NCI-H146 (cell line): ENCODE results near the gene BMP3.

Source experiments
- DNase-seq: peaks from one replicate; lab custom pipeline; 2025; lab: John Stamatoyannopoulos, UW

BMP3 gene

DNA sequence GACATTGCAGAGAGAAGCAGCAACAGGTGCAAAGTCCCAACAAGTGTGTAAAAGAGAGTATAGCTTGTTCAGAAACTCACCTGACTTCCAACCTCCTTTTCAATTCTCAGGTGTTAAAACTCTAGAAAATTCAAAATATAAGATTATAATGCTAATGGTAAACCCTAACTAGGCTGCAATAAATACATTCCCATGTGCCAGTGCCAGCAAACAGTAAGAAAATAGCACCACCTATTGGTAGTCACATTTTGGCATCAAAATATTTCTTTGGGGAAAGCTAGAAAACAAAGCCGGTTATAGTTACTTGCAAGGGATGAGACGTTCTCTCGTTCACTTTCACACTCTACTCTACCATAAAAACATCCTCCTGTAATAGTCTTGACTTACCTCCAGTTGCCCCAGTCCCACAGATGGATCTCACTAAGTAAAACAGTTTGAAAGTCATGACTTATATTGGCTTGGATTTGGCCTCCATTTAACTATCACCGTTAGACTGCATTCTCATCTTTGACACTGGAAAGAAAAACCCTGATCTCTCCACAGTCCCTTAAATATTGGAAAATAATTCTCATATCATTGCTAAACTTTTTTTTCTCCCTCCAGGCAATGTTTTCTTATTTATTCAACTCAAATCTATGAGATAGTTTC lies 9.6 kb downstream of the BMP3 start:
- DNase-seq = peak; percentile 22

DNA sequence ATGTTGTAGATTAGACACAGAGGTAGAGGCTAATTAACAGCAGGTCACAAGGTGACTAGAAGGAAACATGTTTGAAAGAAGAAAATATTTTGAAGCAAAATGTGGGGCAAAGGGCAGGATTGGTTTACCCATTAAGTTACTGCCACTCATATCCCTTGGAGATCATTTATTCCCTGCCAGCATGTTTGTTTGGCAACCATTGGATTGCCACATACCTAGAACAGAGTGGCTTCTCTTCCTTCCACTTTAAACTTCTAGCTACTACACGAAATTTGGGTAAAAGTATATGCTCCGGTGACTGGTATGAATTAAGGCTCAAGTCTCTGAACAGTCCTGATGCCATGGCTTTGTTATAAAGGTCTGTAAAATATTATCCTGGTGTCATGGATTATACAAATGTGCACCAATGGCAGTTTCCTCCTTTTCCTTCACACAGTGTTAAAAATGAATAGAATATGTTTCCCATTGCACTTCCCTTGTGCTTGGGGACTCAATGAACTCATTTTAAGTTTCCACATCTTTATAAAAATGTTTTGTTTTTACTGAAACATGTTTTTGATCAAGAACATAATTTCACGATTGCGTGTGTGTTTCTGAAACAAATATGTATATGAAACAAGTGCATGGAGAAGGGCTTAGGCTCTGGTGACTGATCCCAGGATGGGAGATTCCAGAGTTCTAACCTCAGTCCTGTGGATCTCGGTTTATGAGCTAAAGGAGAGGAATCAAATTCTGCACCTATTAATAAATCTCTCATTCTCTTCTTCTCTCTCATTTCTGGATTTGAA lies 12.3 kb downstream of the BMP3 start:
- no peak for DNase-seq

DNA sequence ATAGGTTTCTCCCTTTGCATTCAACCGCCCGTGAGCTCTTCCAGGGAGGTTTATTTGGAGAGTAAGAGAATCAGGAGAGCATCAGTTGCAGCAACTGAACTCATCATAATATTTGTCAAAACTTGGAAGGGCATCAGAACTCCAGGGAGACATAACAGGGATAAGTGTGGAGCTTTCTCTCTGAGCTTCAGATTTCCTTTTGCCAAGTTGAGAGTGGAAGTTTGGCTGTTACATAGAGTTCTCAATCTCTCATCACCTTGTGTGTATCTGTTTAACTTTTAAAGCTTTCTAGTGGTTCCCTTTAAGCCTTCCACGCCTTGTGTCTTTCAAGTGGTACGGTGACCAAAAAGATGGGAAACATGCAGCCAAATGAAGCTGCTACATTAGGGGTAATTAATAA lies 18.8 kb downstream of the BMP3 start:
- DNase-seq = no peak

DNA sequence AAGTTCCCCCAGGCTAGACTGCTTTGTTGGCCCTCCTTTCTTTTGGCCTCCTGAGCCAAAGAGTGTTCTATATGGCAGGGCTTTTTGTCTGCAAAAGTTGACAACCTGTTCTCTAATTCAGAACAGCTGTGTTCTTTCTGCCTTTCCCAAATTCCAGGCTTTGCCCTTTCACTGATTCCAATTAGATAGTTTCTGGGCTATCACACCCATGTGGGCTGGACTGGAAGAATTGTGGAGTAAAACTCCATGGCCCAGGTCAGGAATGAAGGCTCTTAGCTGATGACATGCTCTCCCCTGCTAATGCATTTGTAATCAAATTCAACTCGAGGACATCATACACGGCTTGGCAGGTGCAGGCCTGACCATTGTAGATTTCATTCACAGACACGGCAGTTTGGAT lies 19.4 kb downstream of the BMP3 start:
- no peak for DNase-seq

DNA sequence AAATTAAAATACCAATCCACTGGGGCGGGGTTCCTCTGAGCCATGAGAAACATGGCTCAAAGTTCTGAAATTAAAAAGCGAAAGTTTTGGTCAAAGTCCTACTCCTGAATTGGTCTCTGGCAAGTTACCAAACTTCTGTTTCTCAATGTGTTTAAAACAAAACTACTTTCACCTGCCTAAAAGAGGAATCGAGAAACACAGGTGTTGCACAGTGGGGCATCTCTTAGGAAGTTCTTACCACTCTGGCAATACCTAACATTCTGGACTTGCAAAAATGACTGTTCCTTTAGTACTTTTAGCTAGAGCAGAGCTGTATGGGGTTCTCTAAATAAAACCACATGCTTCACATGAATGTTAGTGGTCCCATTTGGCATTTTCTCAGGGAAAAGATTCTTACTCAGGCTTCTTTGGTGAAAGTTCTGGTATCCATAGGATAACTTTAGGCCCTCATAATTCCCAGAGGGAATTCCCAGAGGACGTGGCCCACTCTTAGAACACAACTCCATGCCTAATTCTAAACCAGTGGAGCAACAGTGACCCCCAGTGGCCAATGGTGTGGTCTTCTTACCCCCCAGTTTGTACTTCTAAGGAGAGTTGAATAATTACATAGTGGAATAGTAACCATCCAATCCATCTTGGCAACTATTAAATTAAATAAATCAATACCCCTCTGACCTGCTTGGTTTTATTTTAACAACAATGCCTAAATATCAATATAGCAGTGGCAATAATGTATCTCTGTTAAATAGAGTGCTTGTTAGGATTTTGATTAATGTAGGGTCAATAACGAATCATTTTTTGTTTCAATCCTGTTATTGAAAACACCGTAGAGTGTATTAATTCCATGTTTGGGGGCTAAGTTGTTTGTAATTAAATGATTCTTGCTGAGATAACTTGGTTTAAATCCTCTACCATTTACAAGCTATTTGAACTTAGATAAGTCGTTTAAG lies 21.9 kb downstream of the BMP3 start:
- peak; percentile 59 for DNase-seq

DNA sequence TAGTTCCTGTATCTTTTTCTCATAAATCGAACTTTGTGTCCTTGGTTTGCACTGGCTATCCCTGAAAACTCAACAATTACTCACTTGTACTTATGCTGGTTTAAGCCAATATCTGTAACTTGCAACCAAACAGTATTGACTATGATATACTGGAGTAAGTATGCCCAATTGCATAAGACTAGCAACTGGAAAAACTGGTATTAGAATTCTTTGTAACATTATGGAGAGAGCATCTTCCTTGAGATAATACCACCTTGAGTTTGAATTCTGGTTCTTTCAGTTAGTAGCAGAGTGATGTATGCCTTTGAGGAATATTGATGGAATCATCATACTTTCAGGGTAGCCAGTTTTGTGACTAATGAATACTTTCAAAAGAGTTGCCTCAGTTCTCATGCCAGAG lies 28.1 kb downstream of the BMP3 start:
- no peak for DNase-seq

DNA sequence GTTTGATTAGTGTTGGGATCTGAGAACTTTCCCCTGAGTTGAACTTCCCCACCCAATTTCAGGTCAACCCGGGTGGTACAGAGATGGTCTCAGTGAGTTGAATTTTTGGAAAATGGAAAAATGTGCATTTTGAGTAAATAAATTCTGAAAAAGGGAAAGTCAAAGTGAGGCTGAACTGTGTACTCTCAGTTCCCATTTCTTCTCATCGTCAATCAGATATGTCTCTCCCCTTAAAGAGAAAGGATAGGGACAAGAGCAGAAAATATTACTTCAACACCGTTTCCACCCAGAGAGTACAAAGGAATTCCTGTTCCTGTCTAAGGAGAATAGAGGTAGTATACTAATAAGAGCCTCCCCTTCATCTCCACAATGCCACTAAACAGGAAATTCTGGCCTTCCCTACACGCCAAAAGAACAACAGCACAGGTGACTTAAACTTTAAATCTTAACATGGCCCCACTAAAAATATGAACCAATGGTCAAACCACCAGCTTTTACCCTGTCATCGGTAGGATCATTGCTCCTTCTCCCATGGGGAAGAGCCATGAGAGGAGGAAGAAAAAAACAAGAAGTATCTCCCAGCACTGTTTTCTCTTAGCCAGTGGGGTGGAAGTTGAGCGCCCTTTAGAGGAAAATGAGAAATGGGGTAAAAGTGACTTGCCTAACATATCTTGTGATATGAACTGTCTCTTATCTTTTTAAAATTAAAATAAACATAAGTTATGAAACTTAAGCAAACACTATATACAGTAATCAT lies 30.3 kb downstream of the BMP3 start:
- no peak for DNase-seq

DNA sequence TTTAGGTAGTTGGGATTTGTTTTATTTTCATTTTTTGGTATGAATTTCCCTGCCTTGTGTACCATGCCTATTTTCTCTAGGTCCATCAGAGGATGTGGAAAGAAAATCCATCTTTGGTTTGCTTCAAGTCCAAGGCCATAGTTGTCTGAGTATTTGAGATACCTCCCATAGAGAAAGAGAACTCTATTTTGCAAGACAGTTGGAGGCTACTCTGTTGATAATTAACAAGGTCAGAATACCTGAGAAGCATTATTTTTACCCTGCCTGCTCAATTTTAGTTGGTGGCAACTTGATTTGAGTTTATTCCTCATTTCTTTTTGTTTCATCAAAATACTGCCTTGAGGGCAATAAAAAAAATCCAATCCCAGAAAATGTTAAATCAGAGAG lies 30.8 kb downstream of the BMP3 start:
- no peak for DNase-seq

DNA sequence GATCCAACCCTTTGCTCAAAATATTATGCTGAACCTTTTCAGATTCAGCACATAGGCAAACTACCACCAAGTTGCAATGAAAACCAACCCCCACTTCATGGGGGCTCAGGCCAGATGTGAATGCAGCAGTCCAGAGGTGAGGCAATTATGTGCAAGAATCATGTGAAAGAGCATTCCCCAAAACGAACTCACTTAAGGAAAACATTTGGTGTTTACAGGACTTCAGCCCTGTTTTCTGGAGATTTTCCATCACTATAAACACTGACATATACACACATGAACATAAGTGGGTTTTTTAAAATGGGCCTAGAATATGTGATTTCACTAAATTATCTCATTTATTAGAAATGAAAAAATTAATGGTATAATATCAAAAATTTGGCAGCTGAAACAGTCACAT lies 31.5 kb downstream of the BMP3 start:
- no peak for DNase-seq

DNA sequence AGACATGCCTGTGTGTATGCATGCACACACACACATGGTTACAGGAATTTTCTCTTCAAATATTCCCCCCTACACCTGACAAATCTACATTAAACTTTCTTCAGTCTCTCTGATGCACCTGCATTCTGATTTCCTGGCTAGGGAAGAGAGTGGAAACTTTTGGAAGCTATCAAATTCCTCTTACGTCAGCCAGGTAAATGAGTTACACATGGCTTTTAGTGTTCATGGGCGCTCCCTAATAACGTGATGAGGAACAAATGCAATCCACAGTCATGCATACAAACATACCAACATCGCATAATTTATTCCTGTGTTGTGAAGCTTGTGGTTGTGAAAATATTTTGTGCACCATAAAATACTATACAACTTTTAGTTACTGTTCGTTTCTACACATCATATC lies 34.9 kb downstream of the BMP3 start:
- no peak for DNase-seq

DNA sequence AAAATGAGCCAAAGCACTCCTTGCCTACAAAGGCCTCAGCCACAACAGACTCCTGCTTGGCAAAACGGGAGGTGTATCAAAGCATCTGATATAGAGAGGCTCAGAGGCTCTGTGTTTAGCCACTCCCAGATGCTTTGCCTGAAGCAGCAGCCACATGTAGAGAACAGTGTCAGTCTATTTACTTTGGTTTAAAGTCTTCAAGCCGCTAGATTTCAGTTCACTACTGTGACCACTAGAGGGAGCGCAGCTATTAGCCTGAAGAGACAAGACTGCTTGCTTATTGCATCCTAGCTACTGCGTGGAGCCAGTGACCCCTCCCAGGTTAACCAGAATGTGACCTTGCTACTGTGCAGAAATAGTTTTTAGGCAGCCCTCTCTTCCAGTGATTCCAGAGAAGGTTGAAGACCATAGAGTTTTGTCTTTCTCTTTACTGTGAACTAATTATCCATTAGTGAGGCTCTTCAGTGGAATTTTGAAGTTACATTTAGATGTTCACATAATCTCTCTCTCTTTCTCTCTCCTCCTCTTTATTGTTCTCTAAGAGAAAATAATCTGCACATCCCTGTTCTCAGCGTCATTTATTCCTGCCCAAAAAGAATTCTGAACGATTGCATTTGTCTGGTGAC lies 39.3 kb downstream of the BMP3 start:
- DNase-seq = peak; percentile 87

DNA sequence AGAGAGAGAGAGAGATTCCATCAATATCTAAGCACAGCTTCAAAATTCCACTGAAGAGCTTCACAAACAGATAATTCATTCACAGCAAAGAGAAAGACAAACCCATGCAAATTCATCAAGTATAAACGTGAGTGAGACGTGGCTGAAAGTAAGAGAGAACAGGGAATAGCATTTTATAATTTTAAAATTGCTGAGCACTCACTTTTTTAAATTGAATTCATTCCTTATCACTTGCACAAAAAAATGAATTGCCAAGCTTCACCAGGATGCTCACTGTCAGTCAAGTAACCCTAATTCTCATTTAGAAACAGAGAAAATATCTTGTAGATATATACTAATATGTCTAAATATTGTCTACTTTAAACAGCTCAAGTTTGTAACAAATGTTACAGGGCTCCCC lies 40.5 kb downstream of the BMP3 start:
- DNase-seq = no peak

DNA sequence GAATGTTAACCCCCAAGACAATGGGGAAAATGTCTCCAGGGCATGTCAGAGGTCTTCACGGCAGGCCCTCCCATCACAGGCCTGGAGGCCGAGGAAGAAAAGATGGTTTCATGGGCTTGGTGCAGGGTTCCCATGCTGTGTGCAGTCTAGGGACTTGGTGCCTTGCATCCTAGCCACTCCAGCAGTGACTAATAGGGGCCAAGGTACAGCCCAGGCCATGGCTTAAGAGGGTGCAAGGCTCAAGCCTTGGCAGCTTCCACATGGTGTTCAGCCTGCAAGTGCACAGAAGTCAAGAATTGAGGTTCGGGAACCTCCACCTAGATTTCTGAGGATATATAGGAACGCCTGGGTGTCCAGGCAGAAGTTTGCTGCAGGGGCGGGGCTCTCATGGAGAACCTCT lies 50.6 kb downstream of the BMP3 start:
- no peak for DNase-seq

DNA sequence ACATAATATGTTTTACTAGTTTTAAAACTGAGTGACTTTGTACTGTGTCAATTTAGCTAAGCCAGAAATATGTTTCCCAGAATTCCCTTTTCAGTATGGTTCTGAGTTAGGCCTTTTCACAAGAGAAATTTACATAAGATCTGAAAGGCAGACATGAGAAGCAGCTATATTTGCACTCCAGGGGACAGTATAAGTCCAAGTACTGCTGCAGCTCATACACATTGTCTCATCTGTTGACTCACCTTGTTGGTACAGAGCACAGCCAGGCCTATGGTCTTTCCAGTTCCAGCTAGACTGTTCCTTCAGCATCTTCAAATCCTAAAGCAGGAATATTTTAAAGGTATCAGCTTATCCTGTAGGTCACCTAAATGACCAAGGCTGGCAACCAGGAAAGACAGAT lies 53.5 kb downstream of the BMP3 start:
- peak; percentile 12 for DNase-seq

DNA sequence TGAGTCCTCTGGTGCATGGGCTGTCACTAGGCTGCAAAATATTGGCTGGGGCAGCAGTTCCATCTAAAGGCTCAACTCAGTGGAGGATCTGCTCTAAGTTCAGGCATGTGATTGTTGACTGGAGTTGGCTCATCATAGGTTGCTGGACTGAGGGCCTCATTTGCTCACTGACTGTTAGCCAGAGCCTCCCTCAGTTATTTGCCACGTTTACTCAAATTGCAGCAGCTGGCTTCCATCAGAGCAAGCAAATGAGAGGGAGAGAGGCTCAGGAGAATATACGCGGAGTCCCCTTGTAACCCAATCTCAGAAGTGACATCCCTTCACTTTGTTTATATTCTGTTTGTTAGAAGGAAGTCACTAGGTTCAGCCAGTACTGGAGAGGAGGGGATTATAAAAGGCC lies 54.1 kb downstream of the BMP3 start:
- DNase-seq = peak; percentile 1

DNA sequence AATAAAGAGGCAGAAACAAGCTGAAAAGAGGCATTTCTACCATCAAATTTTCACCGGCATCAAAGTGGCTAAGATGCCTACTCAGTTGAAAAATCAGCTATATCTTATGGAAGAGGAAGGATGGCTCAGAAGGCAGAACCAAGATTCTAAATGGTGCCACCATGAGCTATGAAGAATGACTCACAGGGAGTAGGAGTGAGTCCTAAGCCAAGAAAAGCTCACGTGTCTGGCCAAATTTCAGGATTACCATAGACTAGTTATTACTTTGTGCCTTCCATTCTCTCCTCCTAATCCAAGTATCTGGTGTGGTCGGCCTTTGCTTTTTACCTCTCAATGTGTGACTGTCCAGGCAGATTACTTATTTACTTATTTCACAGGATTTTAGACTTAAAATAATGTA lies 54.8 kb downstream of the BMP3 start:
- no peak for DNase-seq

DNA sequence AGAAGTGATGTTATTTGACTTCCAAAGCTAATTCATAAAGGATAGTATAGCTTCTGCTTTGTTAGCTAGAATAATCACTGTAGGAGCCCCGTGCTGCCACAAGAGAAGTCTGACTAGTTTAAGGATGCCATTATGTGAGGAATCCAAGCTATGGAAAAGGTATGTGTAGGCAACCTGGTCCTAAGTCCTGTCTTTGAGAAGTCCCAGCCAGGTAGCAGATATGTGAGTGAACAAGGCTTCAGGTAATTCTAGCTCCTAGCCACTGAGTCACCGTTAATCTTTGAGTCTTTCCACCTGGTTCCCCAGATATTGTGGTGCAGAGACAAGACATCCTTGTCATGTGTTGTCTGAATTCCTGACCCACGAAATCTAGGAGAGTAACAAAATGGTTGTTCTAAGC lies 55.5 kb downstream of the BMP3 start:
- no peak for DNase-seq

DNA sequence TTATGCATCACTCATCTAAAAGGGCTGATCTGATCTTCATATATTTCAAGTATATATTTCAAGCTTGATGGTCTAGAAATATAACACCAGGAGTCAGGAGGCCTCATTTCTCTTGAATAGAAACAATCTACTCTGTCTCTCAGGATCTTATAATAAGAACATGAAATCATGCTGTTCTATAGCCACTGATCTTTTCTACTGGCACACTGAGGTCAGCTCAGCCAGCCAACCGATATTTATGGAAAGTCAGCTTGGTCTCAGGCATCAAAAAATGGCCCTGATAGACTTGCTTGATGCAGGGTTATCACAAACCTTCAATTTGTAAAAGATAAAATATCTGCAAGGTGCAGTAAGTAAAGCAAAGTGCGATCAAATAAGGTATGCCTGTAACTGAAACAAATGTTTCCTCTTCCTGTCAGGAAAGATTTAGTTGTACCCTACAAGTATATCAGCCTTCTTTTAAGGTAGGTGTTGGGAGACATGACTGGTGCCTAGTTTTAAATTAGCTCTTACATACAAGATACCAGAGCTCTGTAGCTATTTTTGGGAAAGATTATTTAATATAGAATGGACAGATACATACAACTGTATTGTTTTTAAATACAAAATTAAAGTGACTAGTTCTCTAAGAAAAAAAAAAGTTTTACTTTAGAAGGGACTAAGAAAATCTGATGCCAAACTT lies 63.4 kb downstream of the BMP3 start:
- no peak for DNase-seq

DNA sequence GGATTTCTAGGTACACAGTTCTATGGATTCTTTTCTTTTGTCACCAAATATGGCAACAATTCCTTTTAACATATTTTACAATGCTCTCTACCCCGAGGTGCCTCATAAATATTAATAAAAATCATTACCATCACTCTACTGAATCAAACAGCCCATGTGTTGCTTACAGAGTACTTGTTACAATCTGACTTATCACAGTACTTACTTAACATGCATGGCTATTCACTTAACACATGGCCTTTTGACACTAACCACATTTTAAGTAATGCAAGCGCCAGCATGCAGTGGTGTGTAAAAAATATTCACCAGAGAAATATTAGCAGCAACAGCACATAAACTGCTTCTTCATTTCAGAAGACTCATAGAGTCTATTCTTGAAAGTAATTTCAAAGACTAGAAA lies 64.9 kb downstream of the BMP3 start:
- no peak for DNase-seq

DNA sequence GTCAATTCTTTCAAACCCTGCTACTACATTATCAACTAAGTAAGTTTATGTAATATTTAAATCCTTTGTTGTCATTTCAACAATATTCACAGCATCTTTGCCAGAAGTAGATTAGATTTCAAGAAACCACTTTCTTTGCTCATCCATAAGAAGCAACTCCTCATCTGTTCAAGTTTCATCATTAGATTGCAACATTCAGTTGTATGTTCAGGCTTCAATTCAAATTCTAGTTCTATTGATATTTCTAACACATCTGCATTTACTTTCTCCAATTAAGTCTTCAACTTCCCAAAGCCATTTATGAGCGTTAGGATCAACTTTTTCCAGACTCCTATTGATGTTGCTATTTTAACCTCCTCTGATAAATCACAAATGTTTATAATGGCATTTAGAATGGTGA lies 66.1 kb downstream of the BMP3 start:
- DNase-seq = no peak

DNA sequence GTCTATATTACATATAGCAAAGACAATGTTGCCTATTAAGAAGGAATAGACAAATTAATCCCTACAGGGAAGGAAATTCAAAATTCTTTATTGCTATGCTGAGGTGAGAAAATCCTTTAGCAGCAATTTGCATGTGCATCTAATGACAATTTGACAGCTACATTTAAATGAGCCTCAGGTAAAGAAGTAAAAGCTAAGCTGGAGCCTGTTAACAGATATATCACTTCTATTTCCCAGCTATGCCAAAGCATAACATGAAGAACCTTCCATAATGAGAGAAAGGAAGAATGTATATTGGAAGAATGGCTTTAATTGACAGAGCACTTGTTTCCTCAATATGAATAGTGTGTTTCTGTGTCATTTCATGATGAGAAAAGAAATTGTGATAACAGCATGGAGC lies 71.6 kb downstream of the BMP3 start:
- no peak for DNase-seq
